Smooth muscle cell (in vitro differentiated cells): ENCODE results near the gene SST. TPM values are rescaled to one million over a fixed set of nuclear protein-coding genes. Genes with fewer than 3 reads are reported as not detected.

Experiments
- DNase-seq: peaks from one replicate; lab custom pipeline; 2025; ENCODE audit not compliant: unreplicated experiment; lab: John Stamatoyannopoulos, UW
- H2AFZ ChIP-seq: fragments of 200-600 bp; sonication (generic); 2 replicates; pipeline ENCODE4 v1.6.0; 2016; ENCODE audit warnings: antibody characterized with exemption, low read depth, mild to moderate bottlenecking
- H3F3A ChIP-seq: fragments of 200-600 bp; sonication (generic); 2 replicates; pipeline ENCODE4 v1.6.0; 2017; ENCODE audit warnings: antibody characterized with exemption, low read depth
- H3K27ac ChIP-seq: fragments of 200-600 bp; sonication (generic); 2 replicates; pipeline ENCODE4 v1.5.1; 2016; ENCODE audit warnings: low read depth, mild to moderate bottlenecking
- H3K27me3 ChIP-seq: fragments of 200-600 bp; sonication (generic); 2 replicates; pipeline ENCODE4 v1.6.1; 2016; ENCODE audit warnings: low read depth, mild to moderate bottlenecking
- H3K36me3 ChIP-seq: fragments of 200-600 bp; sonication (generic); 2 replicates; pipeline ENCODE4 v1.5.1; 2016; ENCODE audit warnings: low read depth
- H3K4me1 ChIP-seq: fragments of 200-600 bp; sonication (generic); 2 replicates; pipeline ENCODE4 v1.5.1; 2016; ENCODE audit warnings: low read depth
- H3K4me2 ChIP-seq: fragments of 200-600 bp; sonication (generic); 2 replicates; pipeline ENCODE4 v1.6.0; 2016; ENCODE audit warnings: mild to moderate bottlenecking
- H3K4me3 ChIP-seq: fragments of 200-600 bp; sonication (generic); 2 replicates; pipeline ENCODE4 v1.5.1; 2016; ENCODE audit warnings: mild to moderate bottlenecking
- H3K79me2 ChIP-seq: fragments of 200-600 bp; sonication (generic); 2 replicates; pipeline ENCODE4 v1.6.0; 2016; ENCODE audit warnings: low read depth, mild to moderate bottlenecking
- H3K9ac ChIP-seq: fragments of 200-600 bp; sonication (generic); 2 replicates; pipeline ENCODE4 v1.6.0; 2016; ENCODE audit warnings: low read depth
- H3K9me3 ChIP-seq: fragments of 200-600 bp; sonication (generic); replicated peaks from 2 replicates; pipeline ENCODE4 v1.5.1; 2016; ENCODE audit warnings: low read depth
- H4K20me1 ChIP-seq: fragments of 200-600 bp; sonication (generic); 2 replicates; pipeline ENCODE4 v1.6.0; 2016; ENCODE audit warnings: low read depth
- WGBS: methylation state at CpG from one replicate; pipeline ENCODE4 v1.1.7; 2016; ENCODE audit warnings: low lambda C conversion rate; 5-methylcytosine and 5-hydroxymethylcytosine counted together
- polyA plus RNA-seq: library from polyadenylated mRNA; unstranded; fragments of >200 nt; fragmentation: Nextera tagmentation; extraction: Ambion mirVana; gene quantifications from 2 replicates; pipeline ENCODE4 v1.2.1, GENCODE V29; 2016
- total RNA-seq: library from RNA; depleted of rRNA; stranded (reverse); fragments of >200 nt; gene quantifications from 2 replicates; pipeline ENCODE4 v1.2.3, GENCODE V29; 2014
- TF ChIP-seq, protein P1 (sequence below): fragments of 200-600 bp; sonication (generic); IDR thresholded peaks from 2 replicates; pipeline ENCODE4 v1.5.1; 2017; ENCODE audit warnings: borderline replicate concordance, mild to moderate bottlenecking, antibody characterized with exemption; ENCODE audit not compliant: insufficient read depth, poor library complexity, severe bottlenecking

The SST gene
- total and polyA plus RNA-seq, 2 experiments from 2014 or later: not detected

DNA sequence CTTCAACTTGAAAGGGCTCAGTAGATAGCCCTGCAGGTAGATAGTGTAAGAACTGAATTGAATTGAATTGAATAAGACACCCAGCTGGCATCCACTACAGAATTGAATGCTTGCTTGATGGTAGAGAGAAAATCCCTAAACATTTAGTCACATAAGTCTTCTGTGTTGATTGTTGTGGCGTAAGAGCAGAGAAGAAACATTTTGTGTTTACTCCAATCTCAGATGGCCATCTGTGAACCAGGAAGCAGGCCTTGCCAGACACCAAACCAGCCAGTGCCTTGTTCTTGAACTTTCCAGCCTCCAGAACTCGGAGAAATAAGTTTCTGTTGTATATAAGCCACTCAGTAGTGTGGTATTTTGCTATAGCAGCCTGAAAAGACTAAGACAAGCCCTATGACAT, 43.6 kb downstream of the SST start:
- no peak for DNase-seq
- H3K36me3 ChIP-seq: no peaks in the 10 kb centered on the region
- H3K27me3 ChIP-seq: peaks cover 4% of the 10 kb centered on the region
- H3K4me2 ChIP-seq: no peak overlapping the region
- H3K27ac ChIP-seq: no peak overlapping the region
- no peaks in the 10 kb centered on the region for H3K79me2 ChIP-seq
- peaks cover 13% of the 10 kb centered on the region for H3K4me1 ChIP-seq
- no peaks in the 10 kb centered on the region for H3F3A ChIP-seq
- TF ChIP-seq, protein P1, sequence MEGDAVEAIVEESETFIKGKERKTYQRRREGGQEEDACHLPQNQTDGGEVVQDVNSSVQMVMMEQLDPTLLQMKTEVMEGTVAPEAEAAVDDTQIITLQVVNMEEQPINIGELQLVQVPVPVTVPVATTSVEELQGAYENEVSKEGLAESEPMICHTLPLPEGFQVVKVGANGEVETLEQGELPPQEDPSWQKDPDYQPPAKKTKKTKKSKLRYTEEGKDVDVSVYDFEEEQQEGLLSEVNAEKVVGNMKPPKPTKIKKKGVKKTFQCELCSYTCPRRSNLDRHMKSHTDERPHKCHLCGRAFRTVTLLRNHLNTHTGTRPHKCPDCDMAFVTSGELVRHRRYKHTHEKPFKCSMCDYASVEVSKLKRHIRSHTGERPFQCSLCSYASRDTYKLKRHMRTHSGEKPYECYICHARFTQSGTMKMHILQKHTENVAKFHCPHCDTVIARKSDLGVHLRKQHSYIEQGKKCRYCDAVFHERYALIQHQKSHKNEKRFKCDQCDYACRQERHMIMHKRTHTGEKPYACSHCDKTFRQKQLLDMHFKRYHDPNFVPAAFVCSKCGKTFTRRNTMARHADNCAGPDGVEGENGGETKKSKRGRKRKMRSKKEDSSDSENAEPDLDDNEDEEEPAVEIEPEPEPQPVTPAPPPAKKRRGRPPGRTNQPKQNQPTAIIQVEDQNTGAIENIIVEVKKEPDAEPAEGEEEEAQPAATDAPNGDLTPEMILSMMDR: no peak
- 76% methylated on average over 2 of the region's 2 CpGs for WGBS
- H3K9ac ChIP-seq: no peak overlapping the region
- no peaks in the 10 kb centered on the region for H4K20me1 ChIP-seq
- no peaks in the 10 kb centered on the region for H3K9me3 ChIP-seq
- no peak overlapping the region for H3K4me3 ChIP-seq
- H2AFZ ChIP-seq: no peak overlapping the region

DNA sequence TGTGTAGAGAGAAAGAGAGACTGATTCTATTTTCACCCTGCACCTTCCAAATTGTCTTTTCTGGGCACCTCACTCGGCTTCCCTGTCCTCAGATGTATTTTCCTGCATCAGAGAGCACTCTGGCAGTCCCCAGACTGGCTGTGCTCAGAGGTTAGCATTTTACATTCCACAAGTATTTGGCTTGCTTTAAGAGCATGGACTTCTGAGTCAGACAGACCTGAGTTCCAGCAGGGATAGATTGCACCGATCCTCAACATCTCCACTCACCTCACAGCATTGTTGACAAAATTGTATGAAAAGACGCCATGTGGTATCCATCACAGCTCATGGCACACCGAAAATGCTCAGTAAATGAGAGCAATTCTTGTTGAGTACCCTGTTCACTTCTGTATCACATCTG, 45.6 kb downstream of the SST start:
- WGBS: 63% methylated on average over 4 of the region's 4 CpGs

DNA sequence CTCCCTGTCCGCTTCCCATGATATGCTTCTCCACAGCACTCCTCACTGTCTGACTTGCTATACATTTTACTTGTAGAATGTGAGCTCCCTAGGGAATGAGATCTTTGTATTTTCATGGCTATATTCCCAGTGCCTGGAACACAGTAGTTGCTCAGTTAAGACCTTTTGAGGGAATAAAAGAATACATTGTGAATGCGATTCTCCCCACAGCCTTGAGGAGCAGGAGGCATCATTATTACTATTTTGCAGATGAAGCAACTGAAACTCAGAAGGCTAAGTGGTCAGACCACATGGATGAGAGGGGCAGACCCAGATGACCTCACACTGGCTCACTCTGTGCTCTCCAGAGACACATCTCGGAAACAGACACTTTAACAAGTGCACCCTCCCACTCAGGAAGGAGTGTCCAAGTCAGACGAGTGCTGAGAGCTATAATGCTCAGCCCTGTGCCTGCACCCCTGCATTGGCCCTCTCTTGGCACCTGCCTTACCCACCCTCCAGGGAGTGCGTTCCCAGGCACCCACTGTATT, 46.8 kb downstream of the SST start:
- Histone ChIP-seq H3K9ac (no peak overlapping the region), H3K9me3 (no peaks in the 10 kb centered on the region), H3F3A (no peaks in the 10 kb centered on the region), H3K4me3 (no peak overlapping the region), H3K27ac (no peak overlapping the region), H3K4me1 (peaks cover 11% of the 10 kb centered on the region), H3K4me2 (no peak overlapping the region), H3K36me3 (no peaks in the 10 kb centered on the region), H3K27me3 (peaks cover 4% of the 10 kb centered on the region), H4K20me1 (no peaks in the 10 kb centered on the region), H3K79me2 (no peaks in the 10 kb centered on the region), H2AFZ (no peak overlapping the region)
- no peak for DNase-seq
- TF ChIP-seq, protein P1: no peak
- 67% methylated on average over 5 of the region's 5 CpGs for WGBS

More for the DNA sequence above, 45.6 kb downstream of the SST start:
- no peaks in the 10 kb centered on the region for H3K9me3 ChIP-seq
- peaks cover 13% of the 10 kb centered on the region for H3K4me1 ChIP-seq
- H3K4me3 ChIP-seq: no peak overlapping the region
- no peak overlapping the region for H3K4me2 ChIP-seq
- TF ChIP-seq, protein P1: no peak
- H3K27ac ChIP-seq: no peak overlapping the region
- H3K79me2 ChIP-seq: no peaks in the 10 kb centered on the region
- H4K20me1 ChIP-seq: no peaks in the 10 kb centered on the region
- H3K27me3 ChIP-seq: peaks cover 4% of the 10 kb centered on the region
- H3K9ac ChIP-seq: no peak overlapping the region
- H3K36me3 ChIP-seq: no peaks in the 10 kb centered on the region
- no peaks in the 10 kb centered on the region for H3F3A ChIP-seq
- no peak for DNase-seq
- no peak overlapping the region for H2AFZ ChIP-seq

DNA sequence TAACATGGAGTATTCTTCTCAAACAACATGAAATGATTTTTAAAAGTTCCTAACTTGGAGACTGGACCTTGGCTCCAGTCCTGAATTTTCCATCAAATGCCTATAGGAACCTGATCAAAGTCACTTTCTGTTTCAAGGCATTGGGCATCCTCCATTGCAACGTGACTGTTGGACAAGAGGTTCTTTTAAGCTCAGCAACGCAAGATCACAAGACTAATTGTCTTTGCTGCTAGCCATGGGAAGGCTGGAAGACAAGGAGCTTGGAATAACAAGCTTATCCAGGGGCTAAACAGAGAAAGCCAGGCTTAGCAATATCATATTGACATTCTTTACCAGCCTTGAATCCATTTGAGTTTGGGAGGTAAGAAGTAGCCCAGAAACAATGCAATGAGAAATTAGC, 48.3 kb downstream of the SST start:
- peaks cover 4% of the 10 kb centered on the region for H3K4me1 ChIP-seq
- H3K27ac ChIP-seq: no peak overlapping the region
- DNase-seq: no peak
- no peaks in the 10 kb centered on the region for H4K20me1 ChIP-seq
- H3K9me3 ChIP-seq: no peaks in the 10 kb centered on the region
- no peaks in the 10 kb centered on the region for H3K36me3 ChIP-seq
- H3K4me2 ChIP-seq: no peak overlapping the region
- H3K79me2 ChIP-seq: no peaks in the 10 kb centered on the region
- H3F3A ChIP-seq: no peaks in the 10 kb centered on the region
- WGBS: 94% methylated on average over 2 of the region's 2 CpGs
- TF ChIP-seq, protein P1: no peak
- H3K9ac ChIP-seq: no peak overlapping the region
- H2AFZ ChIP-seq: no peak overlapping the region
- H3K4me3 ChIP-seq: no peak overlapping the region
- H3K27me3 ChIP-seq: peaks cover 4% of the 10 kb centered on the region
